Activated CD4-positive, alpha-beta T cell treated with anti-CD3 and anti-CD28 coated beads for 4 hours (primary cell): Measurements from ENCODE around the gene TMEM51.

Experiments used
- DNase-seq, 2 donors: peaks; one replicate each; pipeline ENCODE4 v3.0.0-alpha.2; 2020

The TMEM51 gene, protein sequence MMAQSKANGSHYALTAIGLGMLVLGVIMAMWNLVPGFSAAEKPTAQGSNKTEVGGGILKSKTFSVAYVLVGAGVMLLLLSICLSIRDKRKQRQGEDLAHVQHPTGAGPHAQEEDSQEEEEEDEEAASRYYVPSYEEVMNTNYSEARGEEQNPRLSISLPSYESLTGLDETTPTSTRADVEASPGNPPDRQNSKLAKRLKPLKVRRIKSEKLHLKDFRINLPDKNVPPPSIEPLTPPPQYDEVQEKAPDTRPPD

DNA sequence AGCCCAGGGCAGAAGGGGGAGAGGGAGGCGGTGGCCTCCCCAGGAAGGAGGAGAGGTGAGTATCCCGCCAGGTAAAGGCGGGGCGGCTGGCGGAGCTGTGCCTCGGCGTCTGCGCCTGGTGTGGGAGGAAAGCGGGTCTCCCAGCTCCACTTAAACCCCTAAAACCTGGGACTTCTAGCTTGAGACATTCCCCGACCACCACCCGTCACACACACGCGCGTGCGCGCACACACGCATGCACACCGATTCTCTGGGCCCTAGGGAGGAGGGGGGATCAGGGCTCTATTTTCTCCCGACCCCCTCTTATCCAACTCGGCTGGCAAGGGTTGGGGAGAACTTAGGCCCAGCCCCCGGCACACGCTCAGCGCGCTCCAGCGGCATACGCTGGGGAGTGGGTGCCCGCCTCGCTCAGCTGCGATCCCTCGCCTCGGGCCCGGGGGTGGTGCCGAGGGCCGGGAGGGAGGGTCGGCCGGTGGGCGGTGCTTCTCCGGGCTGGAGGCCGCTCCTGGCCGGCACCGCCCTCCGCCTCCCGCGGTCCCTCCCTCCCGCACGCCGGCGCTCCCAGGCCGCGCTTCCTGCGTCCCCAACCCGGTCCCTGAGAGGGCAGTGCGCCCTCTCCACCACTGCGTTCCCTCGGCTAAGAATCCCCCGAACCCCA, at the start of gene TMEM51:
Gene TMEM51 (plus strand): TSS at position 564 of the 658 bp plus-strand sequence. CDS start 61,341 bp downstream, outside the sequence.
- no peak for DNase-seq

DNA sequence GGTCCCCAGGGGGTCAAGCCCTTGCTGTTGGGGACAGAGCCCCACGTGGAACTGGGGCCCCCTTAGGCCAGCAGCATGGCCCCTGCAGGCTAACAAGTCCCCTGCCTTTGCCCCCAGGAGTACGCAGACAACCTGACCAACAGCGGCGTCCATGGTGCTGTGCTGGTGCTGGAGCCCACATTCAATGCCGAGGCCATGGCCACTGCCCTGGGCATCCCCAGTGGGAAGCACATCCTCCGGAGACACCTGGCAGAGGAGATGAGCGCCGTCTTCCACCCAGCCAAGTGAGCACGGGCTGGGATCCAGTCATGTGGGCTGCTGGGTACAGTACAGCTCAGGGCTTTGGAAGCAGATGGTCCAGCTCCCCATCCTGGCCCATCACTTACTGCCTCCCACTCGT, 49.6 kb upstream of the TMEM51 start:
- no peak for DNase-seq

DNA sequence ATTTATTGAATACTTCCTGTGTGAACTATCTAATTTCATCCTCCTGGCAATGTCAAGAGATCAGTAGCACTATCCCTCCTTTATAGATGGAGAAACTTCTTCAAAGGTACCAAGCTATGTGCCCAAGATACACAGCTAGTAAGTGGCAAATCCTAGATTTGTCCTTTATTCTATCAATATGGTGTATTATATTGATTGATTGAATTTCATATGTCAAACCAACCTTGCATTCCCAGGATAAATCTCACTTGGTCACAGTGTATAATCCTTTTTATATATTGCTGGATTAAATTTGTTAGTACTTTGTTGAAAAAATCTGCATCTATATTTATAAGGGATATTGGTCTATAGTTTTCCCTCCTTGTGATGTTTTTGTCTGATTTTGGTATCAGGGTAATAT, 48.8 kb upstream of the TMEM51 start:
- no peak for DNase-seq

DNA sequence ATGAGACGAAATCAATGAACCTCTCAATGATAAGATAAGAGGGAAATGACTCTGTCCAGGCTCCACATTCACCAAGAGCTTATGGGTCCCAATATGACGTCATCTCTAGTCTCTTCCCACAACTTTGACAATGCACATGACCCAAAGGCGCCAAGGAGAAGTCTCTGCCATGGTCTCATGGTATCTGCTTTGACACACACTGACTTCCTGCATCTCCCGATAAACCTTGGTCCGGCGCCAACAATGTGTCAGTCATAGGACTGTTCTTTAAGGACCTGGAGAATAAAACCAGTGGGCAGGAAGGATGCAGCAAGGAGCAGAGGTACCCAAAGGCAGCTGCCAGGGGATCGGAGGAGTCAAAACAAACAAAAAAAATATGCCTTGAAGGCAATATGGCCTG, 46.9 kb upstream of the TMEM51 start:
- DNase-seq = no peak

DNA sequence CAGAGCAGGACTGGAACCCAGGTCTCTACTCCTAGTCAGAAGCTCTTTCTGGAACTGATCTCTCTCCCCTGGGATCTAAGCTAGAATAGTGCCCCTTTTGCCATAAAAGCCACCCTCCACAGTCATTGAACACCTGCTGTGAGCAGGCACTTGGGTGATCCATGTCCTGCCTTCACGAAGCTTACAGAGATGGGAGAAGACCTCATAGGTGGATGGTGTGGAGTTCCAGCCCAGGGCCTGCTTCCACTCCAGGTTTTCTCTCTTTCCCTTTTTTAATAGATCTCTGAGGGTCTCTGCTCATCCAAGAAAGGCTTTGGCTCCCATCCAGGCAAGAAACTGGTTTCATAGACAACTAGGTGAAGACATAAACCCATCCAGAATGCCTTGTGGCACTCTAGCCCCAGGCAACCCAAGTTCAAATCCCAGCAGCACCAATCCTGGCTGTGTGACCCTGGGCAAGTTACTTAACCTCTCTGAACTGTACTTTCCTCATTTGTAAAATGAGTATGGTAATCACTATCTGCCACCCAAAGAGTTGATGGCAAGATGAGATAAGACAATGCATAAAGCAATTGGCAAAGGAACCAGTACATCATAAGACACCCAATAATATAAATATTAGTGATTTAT, 46.4 kb upstream of the TMEM51 start:
- DNase-seq = no peak

DNA sequence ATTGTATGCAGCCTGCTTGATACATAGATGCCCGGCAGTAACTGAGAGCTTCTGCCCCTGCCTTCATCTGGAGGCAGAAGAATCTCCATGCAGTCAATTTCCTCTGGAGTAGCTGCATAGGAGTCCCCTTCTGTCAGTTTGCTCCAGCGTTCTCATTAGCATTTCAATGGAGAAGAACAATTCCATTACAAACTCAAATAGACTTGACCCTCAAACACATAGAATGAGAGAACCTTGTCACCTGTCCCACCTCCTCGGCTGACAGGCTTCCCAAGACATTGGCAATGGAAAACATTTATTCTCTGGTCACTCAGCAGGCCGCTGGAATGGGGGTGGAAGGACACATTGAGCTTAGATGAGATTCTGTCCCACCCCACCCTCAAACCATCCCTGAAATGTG, 45.6 kb upstream of the TMEM51 start:
- no peak for DNase-seq

DNA sequence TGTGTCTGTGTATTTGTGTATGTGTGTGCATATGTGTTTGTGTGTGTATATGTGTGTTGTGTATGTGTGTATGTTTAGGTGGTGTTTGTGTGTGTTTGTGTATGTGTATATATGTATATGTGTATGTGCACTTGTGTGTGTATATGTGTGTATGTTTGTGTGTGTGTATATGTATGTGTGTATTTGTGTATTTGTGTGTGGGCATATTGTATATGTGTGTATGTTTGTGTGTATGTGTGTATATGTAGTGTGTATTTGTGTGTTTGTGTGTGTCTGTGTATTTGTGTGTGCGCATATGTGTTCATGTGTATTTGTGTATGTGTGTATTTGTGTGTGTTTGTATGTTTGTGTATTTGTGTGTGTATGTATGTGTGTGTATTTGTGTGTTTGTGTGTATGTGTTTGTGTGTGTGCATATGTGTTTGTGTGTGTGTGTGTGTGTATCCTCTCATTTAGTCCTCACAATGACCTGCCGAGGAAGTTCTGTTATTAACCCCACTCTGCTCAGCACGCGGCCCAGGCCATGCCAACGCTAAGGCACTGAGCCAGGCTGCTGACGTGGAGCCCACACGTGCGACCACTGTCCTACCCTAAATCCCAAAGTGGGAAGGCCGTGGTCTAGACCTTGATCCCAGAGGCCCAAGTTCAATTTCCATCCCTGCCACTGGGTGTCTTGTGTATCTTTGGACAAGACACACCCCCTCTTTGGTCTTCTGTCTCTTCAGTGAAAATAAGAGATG, 43.2 kb upstream of the TMEM51 start:
- DNase-seq = no peak

DNA sequence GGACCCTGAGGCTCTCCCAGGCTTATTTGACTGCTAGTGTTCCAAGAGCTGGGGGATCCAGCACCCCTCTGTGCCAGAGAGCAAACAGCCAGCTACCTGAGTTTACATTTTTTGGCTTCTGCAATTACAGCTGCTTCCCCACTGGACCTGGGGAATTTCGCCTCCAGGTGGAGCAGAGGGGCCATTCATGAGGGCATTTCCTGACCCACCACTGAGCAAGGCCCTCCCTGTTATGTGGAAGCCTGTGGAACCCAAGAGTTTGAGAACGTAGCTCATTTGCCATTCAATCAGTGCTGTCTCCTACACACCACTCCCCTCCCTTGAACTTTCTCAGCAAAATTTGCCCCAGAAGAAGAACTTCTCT, 42.7 kb upstream of the TMEM51 start:
- no peak for DNase-seq

DNA sequence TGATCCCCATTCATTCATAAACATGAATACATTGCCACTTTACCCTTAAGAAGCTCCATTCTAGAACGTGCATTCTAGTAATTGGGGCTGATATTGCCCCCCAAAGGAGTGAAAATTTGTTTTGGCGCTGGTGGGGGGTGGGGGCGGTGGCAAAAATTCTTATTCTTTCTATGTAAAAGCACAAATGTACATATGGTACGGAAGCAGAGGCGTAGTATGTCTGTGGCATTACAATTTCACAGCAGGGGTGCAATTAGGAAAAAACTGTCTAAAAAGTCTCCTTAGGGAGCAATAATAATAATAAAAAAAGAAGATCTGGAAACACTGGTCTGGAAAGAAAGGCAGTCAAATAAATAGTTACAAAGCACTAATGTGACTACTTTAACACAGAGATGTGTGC, 40.4 kb upstream of the TMEM51 start:
- no peak for DNase-seq

DNA sequence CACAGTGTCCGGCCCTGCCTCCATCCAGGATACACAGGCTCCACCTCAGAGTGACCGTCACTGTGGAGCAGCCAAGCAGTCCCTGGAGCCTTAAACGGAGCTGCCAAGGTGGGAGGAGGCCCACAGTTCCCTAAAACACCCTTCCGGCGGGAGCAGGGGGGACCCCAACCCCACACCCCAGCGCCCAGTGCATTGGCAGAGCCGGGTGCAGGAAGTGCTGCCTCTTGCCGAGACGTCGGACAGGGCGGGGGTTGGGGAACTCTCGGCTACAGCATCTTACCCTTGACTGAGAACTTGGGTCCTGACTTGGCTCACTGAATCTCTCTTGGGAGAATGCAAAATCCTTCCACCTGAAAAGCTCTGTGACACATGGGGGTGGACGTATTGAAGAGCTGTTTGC, 38.7 kb upstream of the TMEM51 start:
- no peak for DNase-seq

DNA sequence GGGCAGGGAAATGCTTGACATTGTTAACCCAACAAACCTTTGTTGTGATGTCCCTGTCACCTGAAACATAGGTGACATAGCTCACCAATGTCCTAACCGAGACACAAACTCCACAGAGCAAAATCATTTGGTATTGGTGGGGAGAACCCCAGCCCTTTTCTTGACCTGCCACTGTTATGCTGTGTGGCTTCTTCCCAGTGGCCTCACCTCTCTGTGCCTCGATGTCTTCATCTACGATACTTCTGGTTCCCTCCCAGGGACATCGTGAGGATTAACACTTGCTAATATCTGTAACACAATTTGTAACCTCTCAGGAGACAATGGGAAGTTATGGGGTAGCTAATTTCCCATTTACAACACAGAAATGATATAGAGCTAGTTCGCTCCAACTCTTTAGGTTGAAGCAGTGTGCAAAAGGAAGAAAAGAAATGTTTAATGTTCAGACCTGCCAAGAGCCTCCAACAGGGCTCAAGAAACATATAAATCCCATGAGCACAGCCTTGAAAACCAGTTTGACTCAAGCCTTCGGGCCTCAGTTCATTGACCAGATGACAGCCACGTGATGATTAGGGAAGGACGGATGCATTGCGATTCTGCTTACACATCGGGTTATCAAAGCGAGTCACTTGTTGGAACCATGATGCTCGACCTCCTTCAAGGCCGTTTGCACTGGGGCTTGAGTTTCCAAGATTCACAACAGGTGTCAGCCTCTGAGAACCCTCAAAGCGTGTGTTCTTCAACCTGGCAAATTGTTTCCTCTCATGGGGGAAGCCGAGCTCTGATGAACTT, 37.8 kb upstream of the TMEM51 start:
- DNase-seq = no peak

DNA sequence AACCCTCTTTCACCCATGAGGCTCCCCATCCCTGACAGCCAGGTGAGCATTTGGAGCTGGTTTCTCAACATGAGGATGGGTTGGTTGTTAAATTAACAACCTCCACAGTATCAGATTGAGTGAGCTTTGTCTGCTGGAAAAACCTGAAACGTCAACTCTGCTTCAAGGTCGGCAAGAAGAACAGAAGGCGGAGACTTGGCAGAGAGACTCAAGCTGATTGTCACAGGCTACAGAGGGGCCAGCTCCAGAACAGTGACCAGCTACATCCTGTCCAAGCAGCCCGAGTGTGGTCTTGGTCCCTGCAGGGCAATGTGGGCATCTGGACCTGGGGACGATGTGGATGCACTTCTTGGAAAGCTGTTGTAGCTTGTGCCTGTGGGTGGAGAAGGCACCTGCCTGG, 36.6 kb upstream of the TMEM51 start:
- DNase-seq = no peak

DNA sequence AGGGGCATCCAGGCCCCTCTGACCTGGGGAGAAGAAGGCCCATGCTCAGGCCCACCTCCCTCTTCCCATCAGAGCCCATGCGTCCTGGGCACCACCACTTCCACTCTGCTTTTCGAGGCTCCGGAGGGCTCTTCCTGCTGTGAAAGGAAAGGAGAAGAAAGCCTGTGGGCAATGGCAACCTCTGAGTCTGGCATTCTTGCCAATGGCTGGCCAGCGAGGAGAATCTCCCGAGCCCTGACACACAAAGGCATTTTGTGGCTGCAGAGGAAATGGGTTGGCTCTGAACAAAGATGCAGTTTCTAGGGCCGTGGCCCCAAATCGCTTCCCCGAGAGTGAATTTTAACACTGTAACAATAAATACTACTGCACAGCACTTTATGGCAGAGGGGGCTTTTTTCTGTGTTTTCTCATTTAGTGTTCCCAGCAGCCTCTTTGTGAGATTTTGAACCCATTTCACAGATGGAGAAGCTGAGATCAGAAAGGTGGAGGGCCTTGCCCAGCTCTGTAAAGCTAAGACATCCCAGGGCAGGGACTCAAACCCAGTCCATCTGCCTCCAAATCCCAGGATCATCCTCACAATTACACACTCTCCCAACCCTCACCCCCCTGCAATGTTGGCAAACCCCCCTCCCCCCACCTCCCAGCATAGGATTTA, 35.7 kb upstream of the TMEM51 start:
- DNase-seq = no peak

DNA sequence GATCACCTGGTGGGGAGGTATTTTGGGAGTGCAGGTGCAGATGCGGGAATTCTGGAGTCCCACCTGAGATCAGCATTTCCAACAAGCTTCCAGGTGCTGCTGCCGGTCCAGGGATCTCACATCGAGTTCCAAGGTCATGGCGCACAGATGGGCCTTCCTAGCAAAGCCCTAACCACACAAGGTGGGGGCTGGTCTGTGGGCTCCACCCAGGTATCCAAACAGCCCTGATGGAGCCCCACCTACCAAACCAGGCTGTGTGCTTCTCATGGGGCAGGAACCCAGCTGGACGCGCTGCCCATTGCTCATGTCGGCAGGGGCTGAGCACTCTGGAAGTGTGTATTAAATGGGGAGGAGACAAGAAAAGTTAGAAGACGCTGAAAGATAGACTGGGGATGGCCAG, 35.0 kb upstream of the TMEM51 start:
- DNase-seq = no peak

DNA sequence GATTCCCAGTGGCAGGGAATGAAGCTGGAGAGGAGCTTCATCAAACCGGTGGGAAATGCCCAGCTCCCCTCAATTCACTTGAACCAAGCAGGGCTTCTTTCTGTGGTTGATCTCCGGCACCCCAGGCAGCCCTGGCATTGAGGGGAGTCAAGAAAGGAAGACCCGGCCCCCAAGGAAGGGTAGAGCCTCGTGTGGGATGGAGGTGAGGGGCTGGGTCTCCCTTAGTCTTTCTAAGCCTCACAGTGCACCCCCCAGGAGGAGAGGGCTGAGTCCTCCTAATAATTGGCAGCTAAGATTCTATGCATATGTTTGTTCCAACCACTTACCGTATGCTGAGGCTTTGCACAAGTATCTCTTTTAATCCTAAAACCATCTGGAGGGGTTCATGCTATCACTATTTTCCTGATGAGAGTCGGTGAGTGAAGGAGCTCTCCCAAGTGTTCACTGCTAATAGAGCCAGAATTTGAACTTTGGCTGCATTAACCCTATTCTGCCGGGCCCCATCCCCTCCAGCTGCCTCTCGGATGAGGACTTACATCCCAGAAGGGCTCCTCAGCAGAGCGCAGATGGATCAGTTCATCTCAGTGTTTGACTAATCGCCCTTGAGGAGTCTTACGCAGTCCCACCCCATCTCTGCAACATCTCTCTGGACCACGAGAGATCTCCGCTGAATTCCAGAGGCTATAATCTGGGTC, 33.1 kb upstream of the TMEM51 start:
- DNase-seq = no peak

DNA sequence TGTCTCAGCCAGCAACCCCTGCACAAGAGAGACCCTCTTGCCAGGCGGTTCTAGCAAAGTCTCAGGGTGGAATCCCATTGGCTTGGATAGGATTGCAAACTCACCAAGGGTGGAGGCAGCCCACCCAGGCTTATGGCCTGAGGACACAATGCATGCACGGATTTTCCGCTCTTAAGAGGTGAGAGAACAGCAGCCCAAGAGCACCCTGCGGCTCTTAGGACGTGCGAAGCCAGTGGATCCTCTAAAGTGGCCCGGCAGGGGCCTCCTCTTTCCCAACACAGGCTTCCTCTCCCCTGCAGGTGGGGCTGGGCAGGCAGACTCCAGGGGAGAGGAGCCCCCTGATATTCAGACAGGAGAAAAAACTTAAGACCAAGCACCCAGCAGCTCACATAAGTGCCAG, 31.2 kb upstream of the TMEM51 start:
- DNase-seq = no peak

DNA sequence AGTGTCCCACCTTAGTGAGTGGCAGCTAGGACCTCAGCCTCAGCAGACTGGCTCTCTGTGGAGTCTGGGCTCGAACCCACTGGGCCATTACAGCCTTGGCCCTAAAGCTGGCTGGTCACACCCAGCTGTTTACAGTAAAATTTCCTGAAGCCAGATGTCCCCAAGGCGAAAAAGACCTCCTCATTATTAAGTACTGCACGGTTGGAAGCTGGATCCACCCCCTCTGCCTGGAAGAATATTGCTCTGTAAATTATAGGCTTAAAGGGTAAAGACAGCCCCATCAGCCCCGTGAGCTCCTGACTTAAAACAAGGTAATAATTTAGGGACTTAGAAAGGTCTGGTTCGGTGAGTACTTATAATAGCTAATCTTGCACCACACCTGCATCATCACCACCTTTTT, 30.3 kb upstream of the TMEM51 start:
- DNase-seq = no peak

DNA sequence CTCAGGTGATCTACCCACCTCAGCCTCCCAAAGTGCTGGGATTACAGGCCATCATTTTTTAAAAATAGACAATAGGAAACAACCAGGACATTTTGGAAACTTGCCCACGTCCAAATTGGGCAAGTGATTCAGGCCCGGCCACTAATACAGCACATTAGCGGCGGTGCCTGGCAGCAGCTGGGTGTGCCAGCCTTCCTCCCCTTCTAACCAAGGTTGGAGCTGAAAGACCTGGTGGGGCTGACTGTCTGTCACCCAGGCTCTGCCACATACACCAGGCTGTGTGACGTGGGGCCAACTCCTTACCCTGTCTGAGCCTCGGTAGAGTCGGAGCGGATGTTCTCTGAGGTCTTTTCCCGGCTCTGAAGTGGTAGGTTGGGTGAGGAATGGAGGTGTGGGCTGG, 29.6 kb upstream of the TMEM51 start:
- DNase-seq = no peak

DNA sequence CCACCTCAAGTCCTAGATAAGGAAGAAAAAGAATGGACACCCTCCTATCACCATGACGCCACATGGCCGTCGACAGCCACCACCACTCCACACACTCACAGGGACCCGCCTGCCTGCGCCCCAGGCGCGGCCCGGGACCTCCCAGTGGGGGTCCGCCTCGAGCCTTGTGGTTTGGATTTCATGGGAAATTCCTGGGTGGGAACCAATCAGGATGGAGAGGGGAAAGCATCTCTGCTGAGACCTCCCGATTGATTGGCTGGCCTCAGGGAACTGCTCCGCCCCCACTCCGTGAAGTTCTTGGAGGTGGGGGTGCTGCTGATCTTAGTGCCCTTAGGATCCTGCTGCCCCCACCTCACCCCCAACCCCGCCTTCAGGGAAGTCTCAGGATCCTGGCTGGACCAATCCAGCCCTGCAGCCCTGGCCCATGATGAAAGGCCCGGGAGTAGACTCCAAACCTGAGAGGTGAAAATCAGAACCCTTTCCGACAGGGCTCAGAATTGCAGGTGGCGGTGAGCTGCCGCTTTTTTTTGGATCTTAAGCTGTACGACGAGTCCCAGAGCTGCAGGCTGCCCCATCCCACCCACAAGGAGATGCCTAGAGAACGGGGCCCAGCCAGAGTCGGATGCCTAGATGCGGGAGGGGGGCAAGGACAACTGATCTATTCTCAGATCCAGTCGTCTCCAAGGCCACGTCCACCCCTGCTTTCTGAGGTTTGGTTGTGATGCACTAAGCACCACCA, 29.0 kb upstream of the TMEM51 start:
- DNase-seq = no peak

DNA sequence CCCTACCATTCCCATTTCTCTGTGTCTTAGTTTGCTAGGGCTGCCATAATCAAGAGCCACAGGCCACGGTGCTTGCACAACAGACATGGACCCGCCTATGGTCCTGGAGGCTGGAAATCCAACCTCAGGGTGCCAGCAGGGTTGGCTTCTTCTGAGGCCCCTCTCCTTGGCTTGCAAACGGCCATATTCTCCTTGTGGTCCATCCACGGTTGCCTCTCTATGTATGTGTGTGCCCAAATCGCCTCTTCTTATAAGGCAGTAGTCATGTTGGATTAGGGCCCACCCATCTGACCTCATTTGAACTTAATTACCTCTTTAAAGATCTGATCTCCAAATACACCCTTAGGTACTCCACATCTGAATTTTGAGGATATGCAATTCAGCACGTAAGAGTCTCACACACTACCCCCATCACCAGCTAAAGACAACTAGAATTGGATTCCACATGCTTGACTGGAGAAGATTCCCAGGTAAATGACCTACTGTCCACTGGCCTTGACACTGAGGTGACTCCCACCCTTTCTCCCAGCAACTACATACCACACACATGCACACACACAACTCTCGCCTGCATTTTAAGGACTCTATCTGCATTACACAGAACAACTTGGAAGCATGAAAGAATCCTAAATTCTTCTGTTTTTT, 28.3 kb upstream of the TMEM51 start:
- DNase-seq = no peak

DNA sequence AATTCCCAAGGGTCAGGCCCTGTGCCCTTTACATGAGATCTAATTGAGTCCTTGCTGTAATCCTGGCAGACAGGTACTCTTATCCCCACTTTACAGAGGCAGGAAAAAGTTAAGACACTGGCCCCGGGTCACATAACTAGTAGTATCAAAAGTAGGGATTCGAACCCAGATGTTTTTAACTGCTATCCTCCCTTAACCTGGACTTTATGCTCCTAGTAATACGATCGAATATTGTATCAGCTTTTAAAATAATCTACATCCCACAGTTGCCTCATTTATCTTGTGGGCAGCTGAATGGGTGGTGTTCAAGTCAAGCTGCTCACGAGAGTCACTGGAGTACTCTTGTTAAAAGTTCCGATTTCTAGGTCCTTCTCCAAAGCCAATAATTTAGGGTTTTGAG, 25.5 kb upstream of the TMEM51 start:
- no peak for DNase-seq
